ENCODE data around the gene C4orf51.
"Not testable (repeated sequence)": the region's sequence is repeated elsewhere in the genome, so short reads cannot be mapped to it uniquely, and the experiment has no call there.

C4orf51 gene

DNA sequence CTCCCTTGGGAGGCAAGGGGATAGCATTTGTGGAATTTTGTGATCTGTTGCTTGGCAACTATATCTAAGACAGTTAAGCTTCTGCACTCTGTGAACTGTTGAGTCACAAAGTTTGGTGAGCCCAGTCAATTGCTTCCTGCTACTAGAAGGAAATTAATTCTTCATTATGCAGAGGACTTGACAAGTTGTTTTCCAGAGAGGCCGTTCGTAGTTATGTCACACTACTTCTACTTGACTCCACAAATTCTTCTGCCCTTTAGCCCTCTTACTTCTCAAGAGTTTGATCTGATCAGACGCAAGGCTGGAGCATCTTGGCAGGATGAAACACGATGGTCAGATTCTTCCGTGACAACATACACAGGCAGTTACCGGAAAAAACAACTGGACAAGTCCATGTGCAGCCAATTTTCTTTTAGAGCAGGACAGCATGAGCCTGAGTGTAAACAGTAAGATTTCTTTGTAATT, at the start of gene C4orf51:
C4orf51 (plus strand) TSS at position 156 of the 465 bp plus-strand sequence; CDS start at position 214, 58 bp downstream.
- DNase-seq, result no peak

DNA sequence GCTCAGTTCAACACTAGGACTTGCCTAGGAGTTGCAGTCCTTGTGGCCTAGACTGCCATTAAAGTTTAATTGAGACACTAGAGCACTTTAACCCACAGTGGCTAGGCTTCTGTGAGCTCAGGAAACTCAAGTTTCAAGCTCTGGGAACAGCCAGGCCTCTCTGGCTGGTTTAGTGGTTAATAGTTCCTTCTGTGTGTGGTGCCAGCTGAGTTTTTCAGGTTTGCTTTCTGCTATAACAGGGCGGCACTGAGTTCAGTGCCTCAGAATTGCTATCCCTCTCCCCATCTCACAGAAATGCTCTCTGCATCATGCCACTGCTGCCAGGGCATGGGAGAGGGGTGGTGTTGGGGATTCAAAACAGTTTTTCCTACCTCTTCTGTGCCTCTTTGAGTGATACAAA, 44.8 kb upstream of the C4orf51 start:
- DNase-seq, result no peak

DNA sequence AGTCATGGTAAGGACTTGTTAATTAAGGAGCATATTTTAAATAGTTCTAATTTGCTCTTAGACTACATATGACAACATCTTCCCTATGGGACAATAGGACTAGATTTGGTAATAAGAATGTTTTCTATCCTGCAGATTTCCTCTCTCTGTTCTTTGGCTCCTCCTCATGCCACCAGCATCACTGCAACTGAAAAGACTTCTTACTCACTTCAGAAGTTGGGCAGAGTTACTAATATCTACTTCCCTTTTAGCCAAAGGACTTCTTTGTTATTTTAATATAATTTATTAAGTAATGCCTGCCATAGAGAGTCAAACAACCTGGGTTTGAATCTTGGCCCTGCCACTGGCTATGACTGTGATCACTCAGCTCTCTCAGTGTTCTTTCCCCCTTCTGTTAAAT, 44.3 kb upstream of the C4orf51 start:
- DNase-seq, result no peak

DNA sequence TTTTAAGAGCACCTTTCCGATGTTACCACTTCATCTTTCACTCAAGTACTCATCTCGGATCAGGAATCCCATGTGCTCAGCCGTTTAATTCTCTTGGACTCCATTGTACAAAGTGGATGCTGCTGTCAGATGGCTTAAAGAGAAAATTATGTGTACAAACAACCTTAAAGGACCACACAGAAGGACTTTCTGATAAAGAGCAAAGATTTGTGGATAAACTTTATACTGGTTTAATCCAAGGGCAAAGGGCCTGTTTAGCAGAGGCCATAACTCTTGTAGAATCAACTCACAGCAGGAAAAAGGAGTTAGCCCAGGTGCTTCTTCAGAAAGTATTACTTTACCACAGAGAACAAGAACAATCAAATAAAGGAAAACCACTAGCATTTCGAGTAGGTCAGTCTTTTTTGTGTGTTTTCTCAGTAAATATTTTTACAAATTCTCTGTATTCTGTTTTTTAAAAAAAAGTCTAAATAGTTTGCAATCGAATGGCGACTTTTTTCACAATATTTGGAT, 40.7 kb upstream of the C4orf51 start:
- no peak for DNase-seq

DNA sequence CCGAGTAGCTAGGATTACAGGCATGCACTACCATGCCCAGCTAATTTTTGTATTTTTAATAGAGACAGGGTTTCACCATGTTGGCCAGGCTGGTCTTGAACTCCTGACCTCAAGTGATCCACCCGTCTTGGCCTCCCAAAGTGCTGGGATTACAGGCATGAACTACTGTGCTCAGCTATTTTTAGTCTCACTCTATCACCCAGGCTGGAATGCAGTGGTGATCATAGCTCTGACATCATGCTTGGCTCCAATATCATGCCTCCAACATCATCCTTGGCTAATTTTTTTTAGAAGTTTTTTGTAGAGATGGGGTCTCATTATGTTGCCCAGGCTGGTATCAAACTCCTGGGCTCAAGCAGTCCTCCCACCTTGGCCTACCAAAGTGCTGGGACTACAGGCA, 39.7 kb upstream of the C4orf51 start:
- DNase-seq, result not testable (repeated sequence)

DNA sequence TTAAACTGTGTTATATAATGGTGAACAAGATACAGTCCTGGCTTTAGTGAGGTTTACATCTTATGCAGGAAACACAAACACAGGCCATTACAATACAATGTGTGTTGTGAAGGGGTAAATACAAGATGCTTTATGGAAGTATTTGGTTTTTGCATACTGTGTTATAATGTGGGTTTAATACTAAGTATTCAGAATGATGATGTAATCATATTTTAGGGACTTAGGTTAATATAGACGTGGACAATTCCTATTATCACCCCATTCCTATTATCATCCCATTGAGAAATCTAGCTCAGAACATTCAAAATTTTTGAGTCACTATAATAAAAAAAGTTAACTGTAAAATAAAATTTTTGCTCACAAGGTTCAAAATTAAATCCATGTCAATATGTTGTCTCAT, 36.7 kb upstream of the C4orf51 start:
- DNase-seq, result no peak

DNA sequence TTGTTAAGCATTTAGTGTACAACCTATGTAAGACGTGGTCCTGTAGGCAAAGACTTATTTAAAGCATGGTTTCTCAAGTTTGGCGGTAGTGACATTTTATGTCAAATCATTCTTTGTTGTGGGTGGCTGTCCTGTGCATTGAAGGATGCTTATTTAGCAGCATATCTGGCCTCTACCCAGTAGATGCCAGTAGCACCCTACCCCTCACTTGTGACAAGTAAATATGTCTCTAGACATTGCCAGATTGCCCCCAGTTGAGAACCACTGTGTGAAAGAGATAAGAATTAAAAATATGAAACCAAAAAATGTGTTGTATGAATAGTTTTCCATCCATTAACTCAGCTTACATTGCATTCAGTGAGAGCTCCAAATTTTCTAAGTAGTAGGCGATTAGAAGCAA, 35.2 kb upstream of the C4orf51 start:
- no peak for DNase-seq

DNA sequence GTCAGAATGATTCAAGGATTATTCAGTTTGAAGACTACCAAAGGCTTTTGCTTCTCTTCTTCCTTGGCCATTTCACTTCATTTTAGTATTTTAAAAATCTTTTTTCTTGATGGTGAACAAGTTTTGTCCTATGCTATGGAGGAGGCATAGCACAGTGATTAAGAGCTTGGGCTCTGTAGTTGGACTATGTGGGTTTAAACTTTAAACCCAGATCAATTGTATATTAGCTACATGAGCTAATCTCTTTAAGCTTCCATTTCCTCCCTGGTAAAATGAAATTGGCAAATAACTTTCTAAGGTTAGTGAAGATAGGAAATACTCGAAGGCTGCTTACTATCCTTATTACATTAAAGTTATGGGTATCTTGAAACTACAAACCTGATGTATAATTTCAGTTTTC, 23.8 kb upstream of the C4orf51 start:
- no peak for DNase-seq

DNA sequence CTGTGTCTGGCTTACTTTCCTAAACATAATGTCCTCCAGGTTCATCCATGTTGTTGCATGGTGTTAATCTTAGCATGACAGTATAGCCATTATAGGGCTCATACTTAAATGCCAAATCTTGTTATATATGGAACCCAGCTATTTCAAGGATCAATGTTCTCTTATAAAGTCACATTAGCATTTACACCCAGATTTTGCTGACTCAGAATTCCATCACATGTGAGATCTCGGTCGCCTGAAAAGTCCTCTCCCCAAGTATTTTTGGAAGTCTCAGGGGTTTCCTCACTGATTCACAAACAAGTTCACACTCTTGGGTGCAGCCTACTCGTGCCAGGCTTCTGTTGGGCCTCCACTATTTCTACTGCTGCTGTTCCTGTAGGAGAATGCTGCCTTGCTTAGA, 19.9 kb upstream of the C4orf51 start:
- no peak for DNase-seq

DNA sequence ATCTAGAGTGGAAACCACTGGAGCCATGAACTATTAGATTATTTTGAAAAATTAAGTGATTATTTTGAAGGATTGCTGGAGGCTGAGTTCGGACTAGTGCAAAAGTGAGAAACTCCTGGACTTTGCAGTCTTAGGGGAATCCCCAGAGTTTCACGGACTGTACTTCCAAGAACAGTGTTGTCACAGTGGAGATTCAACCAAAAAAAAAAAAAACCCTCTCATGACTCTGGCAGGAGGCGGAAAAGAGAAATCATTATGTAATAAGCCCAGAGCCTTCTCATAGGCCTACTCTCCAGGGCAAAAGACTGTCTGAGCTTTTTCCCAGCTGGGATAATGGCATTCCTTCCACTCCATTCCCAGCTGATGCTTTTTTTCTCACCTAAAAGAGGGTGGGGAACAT, 16.8 kb upstream of the C4orf51 start:
- no peak for DNase-seq

DNA sequence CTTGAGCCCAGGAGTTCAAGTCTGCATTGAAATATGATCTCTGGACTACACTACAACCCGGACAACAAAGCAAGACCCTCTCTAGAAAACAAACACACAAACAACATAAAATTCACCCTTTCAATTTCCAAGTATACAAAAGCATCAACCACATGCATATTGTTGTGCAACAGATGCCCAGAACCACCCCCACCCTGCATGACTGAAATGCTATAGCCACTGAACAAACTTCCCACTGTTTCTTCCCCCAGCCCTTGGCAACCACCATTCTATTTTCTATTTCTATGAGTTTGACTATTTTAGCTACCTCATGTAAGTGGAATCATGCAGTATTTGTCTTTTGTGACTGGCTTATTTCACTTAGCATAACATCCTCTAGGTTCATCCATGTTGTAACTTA, 14.2 kb upstream of the C4orf51 start:
- DNase-seq, result no peak

DNA sequence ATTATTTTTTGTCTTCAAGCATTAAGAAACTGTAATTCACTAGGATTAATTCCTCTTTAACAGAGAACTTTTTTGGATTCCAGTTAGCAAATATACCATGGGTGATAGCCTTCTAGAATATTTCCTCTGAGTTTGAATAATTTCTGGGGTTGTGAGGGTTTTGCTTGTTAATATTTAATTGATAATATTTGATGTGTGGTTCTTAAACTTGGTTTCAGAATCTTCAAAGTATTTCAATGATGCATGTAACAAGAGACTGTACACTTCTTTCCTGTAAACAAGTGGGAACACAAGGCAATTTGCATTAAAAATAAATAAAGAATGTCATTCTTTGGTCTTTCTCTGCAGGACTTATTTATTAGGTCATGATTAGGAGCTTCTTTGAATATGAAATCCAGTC, 9.5 kb upstream of the C4orf51 start:
- no peak for DNase-seq

DNA sequence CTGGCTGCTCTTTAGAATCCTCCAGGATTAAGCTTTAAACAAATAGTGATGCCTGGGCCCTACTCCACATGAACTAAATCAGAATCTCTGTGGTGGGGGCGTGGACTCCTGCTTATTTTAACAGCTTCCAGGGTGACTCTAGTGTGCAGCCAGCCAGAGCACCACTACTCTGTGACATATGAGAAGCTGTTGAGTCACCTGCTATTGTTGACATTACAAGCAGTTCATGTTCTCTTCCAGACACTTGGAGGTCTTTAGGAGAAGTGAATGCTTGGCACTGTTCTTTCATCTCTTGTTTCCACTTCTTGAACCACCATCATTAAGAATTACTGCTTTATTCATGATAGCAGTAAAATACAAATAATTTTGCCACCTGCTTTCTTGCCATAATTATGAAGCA, 426 bp upstream of the C4orf51 start:
- DNase-seq, result no peak

DNA sequence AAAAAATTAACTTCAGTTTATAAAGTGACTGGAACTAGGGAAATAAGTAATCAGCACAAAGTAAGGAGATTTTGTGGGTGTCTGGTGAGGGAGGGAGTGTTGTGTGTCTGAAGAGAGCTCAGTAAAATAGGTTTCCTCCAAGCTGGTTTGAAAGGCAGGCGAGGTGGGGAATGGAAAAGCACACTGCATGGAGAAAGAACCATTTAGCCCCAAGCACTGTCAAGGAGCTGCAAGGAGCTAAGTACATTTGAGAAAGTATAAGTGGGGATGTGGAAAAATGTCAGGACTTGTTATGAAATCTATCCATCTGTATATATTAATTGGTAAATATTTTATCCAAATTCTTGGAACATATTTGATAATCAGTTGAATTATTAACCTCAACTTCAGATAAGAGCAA, 956 bp downstream of the C4orf51 start:
- no peak for DNase-seq

DNA sequence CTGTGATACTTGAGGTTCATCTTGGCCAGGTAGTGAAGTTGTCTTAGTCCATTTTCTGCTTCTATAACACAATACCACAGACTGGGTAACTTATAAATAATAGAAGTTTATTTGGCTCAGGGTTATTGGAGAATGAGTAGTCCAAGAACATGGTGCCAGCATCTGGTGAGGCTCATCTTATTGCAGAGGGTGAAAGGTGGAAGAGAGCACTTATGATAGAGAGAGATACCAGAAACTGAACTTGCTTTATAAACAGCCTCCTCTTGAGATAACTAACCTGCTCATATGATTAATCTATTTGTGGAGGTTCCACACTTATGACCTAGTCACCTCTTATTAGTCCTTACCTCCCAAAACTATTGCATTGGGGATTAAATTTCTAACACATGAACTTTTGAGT, 1.6 kb downstream of the C4orf51 start:
- DNase-seq, result no peak

DNA sequence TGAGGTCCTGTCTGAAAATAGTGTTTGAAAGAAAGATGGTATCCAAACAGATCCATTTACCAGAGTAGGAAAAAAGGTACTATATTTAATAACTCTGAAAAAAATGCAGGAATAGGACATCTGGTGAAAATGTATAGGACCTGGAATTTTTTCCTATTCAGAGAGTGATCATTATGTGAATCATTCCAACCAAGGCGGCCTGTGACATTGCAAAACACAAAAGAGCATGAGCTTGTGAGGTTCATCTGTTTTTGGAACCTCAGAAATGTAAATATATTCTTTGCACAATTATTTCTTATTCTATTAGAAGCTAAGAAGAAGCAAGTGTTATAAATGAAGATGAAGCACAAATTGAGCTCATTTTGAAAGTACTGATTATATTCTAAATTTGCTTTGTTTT, 2.0 kb downstream of the C4orf51 start:
- DNase-seq, result no peak

DNA sequence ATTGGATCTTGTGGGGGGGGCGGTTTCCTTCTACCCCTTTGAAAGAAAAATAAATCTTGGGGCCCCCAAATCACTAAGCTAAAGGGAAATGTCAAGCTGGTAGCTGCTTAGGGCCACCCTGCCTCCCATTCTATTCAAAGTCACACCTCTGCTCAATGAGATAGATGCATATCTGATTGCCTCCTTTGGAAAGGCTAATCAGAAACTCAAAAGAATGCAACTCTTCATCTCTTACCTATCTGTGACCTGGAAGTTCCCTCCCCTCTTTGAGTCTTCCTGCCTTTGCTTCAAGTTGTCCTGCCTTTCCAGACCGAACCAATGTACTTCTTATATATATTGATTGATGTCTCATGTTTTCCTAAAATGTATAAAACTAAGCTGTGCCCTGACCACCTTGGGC, 7.0 kb downstream of the C4orf51 start:
- DNase-seq, result no peak

DNA sequence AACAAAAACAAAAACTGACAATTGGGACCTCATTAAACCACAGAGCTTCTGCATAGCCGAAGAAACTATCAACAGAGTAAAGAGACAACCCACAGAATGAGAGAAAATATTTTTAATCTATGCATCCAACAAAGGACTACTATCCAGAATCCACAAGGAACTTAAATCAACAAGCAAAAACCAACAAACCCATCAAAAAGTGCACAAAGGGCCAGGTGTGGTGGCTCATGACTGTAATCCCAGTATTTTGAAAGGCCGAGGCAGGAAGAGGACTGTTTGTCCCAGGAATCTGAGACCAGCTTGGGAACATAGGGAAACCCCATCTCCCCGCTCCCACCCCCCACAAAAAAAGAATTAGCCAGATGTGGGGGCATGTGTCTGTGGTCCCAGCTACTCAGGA, 10.7 kb downstream of the C4orf51 start:
- DNase-seq, result no peak

DNA sequence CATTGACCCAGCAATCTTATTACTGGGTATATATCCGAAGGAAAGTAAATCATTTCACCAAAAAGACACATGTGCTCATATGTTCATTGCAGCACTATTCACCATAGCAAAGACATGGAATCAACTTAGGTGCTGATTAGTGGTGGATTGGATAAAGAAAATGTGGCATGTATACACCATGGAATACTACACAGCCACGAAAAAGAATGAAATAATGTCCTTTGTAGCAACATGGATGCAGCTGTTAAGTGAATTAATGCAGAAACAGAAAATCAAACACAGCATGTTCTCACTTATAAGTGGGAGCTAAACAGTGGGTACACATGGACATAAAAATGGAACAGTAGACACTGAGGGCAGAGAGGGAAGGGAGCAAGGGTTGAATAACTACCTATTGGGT, 11.5 kb downstream of the C4orf51 start:
- not testable (repeated sequence) for DNase-seq

DNA sequence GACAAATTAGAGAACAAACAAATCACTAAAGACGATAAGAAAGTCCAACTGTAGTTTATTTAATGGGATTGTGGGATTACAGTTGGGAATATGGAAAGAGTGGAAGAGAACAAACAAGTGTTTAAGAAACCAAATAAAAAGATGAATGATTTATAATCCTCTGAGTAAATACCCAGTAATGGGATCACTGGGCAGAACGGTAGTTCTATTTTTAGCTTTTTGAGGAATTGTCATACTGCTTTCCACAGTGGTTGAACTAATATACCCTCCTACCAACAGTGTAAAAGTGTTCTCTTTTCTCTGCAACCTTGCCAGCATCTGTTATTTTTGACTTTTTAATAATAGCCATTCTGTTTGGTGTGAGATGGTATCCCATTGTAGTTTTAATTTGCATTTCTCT, 15.0 kb downstream of the C4orf51 start:
- no peak for DNase-seq

DNA sequence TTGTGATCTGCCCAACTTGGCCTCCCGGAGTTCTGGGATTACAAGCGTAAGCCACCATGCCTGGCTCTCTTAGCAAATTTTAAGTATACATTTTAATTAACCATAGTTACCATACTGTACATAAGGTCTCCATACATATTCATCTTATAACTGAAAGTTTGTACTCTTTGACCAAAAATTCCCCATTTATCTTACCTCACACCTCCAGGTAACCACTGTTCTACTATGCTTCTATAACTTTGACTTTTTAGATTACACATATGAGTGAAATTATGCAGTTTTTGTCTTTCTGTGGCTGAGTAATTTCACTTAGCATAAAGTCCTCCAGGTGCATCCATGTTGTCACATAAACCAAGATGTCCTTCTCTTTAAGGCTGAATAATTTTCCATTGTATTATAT, 17.4 kb downstream of the C4orf51 start:
- no peak for DNase-seq

DNA sequence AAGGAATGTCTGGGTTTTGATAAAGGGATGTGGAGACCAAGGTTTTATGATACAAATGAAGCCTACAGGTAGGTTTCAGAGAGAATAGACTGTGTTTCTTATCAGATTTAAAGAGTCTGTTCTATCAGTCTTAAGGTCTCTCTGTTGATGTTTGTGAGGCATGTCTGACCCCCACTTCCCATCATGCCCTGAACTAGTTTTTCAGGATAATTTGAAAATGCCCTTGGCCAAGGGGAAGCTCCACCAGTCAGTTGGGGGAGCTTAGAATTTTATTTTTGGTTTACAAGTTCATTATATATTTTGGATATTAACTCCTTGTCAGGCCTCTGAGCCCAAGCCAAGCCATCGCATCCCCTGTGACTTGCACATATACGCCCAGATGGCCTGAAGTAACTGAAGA, 18.6 kb downstream of the C4orf51 start:
- no peak for DNase-seq

DNA sequence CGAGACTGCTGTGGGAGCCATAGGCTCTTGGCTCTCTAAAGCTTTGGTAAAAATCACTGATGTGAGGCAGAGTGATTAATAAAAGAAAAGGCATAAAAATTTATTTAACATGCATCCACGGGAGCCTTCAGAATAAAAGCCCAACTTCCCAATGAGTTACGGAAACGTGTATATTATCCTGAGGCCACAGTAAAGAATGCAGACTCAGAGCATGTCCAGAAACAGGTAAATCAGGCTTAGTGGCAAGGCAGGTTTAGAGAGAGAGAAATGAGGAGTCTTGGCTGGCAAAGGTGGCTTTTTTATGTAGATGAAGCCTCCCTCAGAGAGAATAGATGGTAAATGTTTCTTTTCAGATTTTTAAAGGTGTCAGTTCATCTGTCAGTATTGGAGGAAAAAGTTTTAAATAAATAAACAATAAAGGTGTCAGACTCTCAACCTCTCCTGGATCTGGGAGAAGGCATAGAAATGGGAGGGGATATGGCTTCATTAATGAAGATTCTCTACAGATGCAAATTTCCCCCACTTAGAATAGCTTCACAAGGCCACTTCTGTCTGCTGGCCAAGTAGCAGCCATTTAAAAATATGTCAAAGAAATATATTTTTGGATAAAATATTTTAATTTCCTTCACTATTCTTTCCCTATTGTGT, 24.0 kb downstream of the C4orf51 start:
- DNase-seq, result no peak

DNA sequence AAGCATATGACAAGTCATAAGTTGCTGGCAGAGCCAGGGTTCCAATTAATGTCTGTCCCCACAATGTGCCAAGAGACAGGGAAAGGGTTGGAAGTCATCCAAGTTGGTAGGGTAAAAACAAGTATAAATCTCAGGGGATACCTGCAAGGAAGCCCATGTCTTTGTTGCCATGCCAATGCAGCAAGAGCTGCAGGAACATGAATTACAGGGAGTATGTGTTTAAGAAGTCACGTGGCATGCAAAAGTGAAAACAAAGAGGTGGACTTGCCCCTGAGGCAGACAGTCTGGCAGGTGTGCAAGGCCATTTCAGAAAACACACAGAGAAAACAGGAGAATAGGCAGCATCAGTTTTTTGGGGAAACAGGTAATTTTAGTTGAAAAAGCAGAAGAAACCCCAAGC, 29.4 kb downstream of the C4orf51 start:
- no peak for DNase-seq

DNA sequence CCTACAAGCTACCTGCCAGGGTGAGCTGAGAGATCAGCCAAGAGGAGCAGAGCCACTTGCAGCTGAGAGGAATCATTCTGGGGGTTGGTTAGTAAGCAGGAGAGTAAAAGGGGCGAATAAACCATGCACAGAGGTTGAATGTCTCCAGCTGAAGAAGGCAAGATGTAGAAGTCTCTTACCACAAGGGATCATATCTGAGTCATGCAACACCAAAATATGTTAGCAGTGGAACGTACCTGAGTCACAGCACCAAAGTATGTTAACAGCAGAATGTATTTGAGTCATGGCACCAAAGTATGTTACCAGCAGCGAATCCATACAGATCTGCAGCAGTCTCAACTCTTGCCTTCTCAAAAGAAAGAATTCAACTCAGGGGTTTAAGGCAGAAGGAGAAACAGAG, 29.9 kb downstream of the C4orf51 start:
- no peak for DNase-seq

Measured in RPMI8226 (cell line).